HL-60 (cell line): Measurements from ENCODE around the gene ANTXR1.

Source experiments
- GABPA ChIP-seq: IDR thresholded peaks from 2 replicates; pipeline ENCODE4 v1.6.1; 2012; ENCODE audit warnings: low read depth
- POLR2AphosphoS5 ChIP-seq: IDR thresholded peaks from 2 replicates; pipeline ENCODE4 v1.6.1; 2012; ENCODE audit warnings: low read depth
- TF ChIP-seq, protein P1 (sequence below): IDR thresholded peaks from one replicate; pipeline ENCODE4 v1.5.1; 2011; ENCODE audit warnings: low read length, control low read depth, inconsistent platforms; ENCODE audit not compliant: insufficient read depth
- TF ChIP-seq, protein P2 (sequence below): IDR thresholded peaks from 2 replicates; pipeline ENCODE4 v1.6.1; 2012; ENCODE audit warnings: low read depth; ENCODE audit not compliant: insufficient replicate concordance

DNA sequence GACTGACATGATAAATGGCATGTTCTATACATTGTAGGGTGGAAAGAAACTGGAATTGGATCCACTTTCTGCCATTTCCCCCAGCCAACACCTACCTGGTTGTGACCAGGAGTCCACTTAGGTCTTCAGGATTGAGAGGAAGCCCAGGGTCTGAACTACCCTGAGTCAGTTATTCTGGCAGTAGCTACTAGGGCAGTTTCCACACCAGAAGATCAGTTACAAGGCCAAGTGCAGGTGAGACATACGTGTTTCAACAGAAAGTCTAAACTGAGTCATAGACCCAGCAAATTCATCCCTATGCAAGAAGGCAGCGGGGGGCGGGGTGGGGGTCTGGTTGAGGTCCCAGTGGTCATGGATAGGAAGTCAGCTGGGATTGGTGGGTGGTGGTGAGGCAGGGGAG is 21.9 kb downstream of the ANTXR1 start:
- TF ChIP-seq, protein P1, sequence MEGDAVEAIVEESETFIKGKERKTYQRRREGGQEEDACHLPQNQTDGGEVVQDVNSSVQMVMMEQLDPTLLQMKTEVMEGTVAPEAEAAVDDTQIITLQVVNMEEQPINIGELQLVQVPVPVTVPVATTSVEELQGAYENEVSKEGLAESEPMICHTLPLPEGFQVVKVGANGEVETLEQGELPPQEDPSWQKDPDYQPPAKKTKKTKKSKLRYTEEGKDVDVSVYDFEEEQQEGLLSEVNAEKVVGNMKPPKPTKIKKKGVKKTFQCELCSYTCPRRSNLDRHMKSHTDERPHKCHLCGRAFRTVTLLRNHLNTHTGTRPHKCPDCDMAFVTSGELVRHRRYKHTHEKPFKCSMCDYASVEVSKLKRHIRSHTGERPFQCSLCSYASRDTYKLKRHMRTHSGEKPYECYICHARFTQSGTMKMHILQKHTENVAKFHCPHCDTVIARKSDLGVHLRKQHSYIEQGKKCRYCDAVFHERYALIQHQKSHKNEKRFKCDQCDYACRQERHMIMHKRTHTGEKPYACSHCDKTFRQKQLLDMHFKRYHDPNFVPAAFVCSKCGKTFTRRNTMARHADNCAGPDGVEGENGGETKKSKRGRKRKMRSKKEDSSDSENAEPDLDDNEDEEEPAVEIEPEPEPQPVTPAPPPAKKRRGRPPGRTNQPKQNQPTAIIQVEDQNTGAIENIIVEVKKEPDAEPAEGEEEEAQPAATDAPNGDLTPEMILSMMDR, result no peak
- TF ChIP-seq, protein P2, sequence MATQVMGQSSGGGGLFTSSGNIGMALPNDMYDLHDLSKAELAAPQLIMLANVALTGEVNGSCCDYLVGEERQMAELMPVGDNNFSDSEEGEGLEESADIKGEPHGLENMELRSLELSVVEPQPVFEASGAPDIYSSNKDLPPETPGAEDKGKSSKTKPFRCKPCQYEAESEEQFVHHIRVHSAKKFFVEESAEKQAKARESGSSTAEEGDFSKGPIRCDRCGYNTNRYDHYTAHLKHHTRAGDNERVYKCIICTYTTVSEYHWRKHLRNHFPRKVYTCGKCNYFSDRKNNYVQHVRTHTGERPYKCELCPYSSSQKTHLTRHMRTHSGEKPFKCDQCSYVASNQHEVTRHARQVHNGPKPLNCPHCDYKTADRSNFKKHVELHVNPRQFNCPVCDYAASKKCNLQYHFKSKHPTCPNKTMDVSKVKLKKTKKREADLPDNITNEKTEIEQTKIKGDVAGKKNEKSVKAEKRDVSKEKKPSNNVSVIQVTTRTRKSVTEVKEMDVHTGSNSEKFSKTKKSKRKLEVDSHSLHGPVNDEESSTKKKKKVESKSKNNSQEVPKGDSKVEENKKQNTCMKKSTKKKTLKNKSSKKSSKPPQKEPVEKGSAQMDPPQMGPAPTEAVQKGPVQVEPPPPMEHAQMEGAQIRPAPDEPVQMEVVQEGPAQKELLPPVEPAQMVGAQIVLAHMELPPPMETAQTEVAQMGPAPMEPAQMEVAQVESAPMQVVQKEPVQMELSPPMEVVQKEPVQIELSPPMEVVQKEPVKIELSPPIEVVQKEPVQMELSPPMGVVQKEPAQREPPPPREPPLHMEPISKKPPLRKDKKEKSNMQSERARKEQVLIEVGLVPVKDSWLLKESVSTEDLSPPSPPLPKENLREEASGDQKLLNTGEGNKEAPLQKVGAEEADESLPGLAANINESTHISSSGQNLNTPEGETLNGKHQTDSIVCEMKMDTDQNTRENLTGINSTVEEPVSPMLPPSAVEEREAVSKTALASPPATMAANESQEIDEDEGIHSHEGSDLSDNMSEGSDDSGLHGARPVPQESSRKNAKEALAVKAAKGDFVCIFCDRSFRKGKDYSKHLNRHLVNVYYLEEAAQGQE, result no peak
- TF ChIP-seq POLR2AphosphoS5 (no peak), GABPA (no peak)
